SK-N-MC (cell line): ENCODE measurements around the gene TCF7L2.

Experiments
- EZH2 ChIP-seq: fragments of 200-600 bp; sonication (generic); IDR thresholded peaks from one replicate; pipeline ENCODE4 v1.6.1; 2017; ENCODE audit warnings: antibody characterized with exemption
- POLR2AphosphoS5 ChIP-seq: IDR thresholded peaks from 2 replicates; pipeline ENCODE4 v1.6.1; 2012; ENCODE audit warnings: mild to moderate bottlenecking, low read depth, low read length, borderline replicate concordance

GRCh38 chr10:113094114-113094486, 144.1 kb downstream of the TCF7L2 start:
- peak; percentile 36; the same call in 1 of the 2 replicates for TF ChIP-seq POLR2AphosphoS5
- no peak for TF ChIP-seq EZH2
